Measurements from ENCODE around the gene IPO13. TPM values are rescaled to one million over a fixed set of nuclear protein-coding genes. Genes with fewer than 3 reads are reported as not detected.

The IPO13 gene
- total RNA-seq, 1 experiment from 2014 or later: 24.2 TPM

DNA sequence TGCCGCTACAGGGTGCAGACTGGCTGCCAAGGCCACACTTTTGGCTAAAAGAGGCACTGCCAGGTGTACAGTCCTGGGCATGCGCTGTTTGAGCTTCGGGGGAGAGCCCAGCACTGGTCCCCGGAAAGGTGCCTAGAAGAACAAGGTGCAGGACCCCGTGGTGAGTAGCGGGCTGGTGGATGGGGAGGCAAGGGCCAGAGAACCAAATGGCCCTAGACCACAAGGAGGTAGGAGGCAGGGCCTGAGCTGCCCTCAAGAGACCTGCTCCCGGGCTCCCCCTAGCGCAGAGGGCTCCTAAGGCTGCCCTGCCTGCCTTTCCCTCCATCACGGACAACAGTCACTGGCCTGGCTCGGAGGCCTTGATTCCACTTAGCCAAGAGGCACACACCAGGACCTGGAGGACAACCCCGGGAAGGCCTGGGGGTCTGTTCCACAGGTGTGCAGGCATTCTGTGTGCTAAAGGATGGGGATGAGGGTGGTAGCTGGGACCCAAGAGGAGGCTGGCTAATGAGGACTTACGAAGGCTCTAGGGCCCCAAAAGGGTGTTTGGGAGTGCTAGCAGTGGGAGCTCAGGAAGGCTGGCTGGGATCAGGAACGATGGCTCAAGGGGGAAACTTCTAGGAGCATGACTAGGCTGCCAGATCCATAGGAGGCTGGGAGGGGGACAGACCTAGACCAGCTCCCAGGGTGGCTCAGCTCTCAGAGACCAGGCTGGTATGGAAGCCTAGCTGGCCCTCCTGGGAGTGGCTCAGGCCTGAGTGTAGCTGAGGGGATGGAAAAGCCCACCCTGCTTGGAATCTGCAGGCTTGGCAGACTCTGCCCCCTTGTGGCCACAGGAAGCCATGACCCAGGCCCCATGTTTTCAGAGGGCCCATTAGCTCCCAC lies 12.4 kb upstream of the IPO13 start:
- peaks cover 19% of the 10 kb centered on the region for H3K36me3 Mint-ChIP-seq (ENCODE audit: insufficient read depth, unreplicated experiment)
- no TSS peak for BruUV-seq (replicated peaks)
- H3K27me3 Mint-ChIP-seq (ENCODE audit: unreplicated experiment): peaks cover 3% of the 10 kb centered on the region
- H3K4me1 Mint-ChIP-seq (ENCODE audit: low read depth, unreplicated experiment): peaks cover 6% of the 10 kb centered on the region
- DNase-seq: peak; percentile 90
- H3K4me3 Mint-ChIP-seq (ENCODE audit: low read depth, unreplicated experiment): peak overlapping the region; percentile 66
- intact Hi-C loops (cut with micrococcal nuclease; ENCODE audit: unreplicated experiment): loop anchor here (1.0 to 5.0 kb wide), 2 partner anchors 82 to 171 kb away; no protein-coding TSS in a partner anchor
- peaks cover 2% of the 10 kb centered on the region for H3K9me3 Mint-ChIP-seq (ENCODE audit: low read depth, unreplicated experiment)
- TF ChIP-seq, protein P1, sequence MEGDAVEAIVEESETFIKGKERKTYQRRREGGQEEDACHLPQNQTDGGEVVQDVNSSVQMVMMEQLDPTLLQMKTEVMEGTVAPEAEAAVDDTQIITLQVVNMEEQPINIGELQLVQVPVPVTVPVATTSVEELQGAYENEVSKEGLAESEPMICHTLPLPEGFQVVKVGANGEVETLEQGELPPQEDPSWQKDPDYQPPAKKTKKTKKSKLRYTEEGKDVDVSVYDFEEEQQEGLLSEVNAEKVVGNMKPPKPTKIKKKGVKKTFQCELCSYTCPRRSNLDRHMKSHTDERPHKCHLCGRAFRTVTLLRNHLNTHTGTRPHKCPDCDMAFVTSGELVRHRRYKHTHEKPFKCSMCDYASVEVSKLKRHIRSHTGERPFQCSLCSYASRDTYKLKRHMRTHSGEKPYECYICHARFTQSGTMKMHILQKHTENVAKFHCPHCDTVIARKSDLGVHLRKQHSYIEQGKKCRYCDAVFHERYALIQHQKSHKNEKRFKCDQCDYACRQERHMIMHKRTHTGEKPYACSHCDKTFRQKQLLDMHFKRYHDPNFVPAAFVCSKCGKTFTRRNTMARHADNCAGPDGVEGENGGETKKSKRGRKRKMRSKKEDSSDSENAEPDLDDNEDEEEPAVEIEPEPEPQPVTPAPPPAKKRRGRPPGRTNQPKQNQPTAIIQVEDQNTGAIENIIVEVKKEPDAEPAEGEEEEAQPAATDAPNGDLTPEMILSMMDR (IDR thresholded peaks at IDR 0.05; ENCODE audit: unreplicated experiment): peak; percentile 83
- peak overlapping the region; percentile 48 for H3K27ac Mint-ChIP-seq (ENCODE audit: unreplicated experiment)
- CTCF ChIA-PET: interaction anchor here (0.5 to 5.0 kb wide), 22 partner anchors 11 to 1686 kb away, joined by 3 to 193 read pairs (median 4); partner anchors contain the start of genes IPO13 and ST3GAL3

DNA sequence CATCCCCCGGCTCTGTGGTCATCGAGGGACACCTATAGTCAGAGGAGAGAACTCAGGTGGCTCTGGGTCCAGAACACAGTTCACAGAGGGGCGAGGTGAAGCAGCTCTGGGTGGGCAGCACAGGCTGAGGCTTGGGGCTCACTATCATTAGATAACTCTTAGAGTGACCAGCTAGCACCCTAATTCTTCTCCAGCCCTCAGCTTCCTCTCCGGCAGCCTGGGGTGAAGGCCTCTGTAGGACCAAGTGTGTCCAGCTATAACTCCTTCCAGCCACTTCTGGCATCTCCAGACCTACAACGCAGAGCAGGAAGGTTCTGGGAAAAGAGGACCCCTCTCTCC lies 11.8 kb upstream of the IPO13 start:
- H3K4me3 Mint-ChIP-seq (ENCODE audit: low read depth, unreplicated experiment): no peak overlapping the region
- H3K9me3 Mint-ChIP-seq (ENCODE audit: low read depth, unreplicated experiment): no peaks in the 10 kb centered on the region
- intact Hi-C loops (cut with micrococcal nuclease; ENCODE audit: unreplicated experiment): loop anchor here (1.0 to 5.0 kb wide), 2 partner anchors 83 to 172 kb away; no protein-coding TSS in a partner anchor
- peaks cover 9% of the 10 kb centered on the region for H3K27me3 Mint-ChIP-seq (ENCODE audit: unreplicated experiment)
- H3K36me3 Mint-ChIP-seq (ENCODE audit: insufficient read depth, unreplicated experiment): peaks cover 20% of the 10 kb centered on the region
- CTCF ChIA-PET: interaction anchor here (0.7 to 5.0 kb wide), 18 partner anchors 11 to 408 kb away, joined by 3 to 193 read pairs (median 4); partner anchors contain the start of genes IPO13 and ST3GAL3
- no peak overlapping the region for H3K27ac Mint-ChIP-seq (ENCODE audit: unreplicated experiment)
- TF ChIP-seq, protein P1 (IDR thresholded peaks at IDR 0.05; ENCODE audit: unreplicated experiment): no peak
- H3K4me1 Mint-ChIP-seq (ENCODE audit: low read depth, unreplicated experiment): peaks cover 6% of the 10 kb centered on the region
- BruUV-seq (replicated peaks): no TSS peak
- no peak for DNase-seq

DNA sequence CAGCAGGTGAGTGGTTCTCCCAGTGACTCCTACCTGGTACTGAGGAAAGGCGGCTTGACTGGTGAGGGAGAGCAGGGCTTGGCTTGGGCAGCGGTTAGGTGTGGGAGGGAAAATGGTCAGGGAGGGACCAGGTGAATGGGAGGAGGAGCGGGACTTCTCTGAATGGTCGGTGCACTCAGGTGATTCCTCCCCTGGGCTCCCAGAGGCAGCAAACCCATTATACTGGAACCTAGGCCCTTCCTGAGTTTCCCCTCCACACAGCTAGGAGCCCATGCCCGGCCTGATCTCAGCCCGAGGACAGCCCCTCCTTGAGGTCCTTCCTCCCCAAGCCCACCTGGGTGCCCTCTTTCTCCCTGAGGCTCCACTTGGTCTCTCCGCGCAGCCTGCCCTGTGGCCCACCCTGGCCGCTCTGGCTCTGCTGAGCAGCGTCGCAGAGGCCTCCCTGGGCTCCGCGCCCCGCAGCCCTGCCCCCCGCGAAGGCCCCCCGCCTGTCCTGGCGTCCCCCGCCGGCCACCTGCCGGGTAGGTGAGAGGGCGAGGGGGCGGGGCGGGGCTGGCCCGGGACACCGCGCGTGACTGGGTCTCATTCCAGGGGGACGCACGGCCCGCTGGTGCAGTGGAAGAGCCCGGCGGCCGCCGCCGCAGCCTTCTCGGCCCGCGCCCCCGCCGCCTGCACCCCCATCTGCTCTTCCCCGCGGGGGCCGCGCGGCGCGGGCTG lies 10.9 kb upstream of the IPO13 start:
- CTCF ChIA-PET: interaction anchor here (0.7 to 5.0 kb wide), 10 partner anchors 10 to 179 kb away, joined by 3 to 193 read pairs (median 4); partner anchors contain the start of gene IPO13
- intact Hi-C loops (cut with micrococcal nuclease; ENCODE audit: unreplicated experiment): no loop called here
- Mint-ChIP-seq H3K9me3 (ENCODE audit: low read depth, unreplicated experiment) (no peaks in the 10 kb centered on the region), H3K4me3 (ENCODE audit: low read depth, unreplicated experiment) (peak overlapping the region; percentile 82), H3K36me3 (ENCODE audit: insufficient read depth, unreplicated experiment) (peaks cover 24% of the 10 kb centered on the region), H3K27ac (ENCODE audit: unreplicated experiment) (no peak overlapping the region), H3K4me1 (ENCODE audit: low read depth, unreplicated experiment) (peaks cover 6% of the 10 kb centered on the region), H3K27me3 (ENCODE audit: unreplicated experiment) (peaks cover 13% of the 10 kb centered on the region)
- TF ChIP-seq, protein P1 (IDR thresholded peaks at IDR 0.05; ENCODE audit: unreplicated experiment): no peak
- BruUV-seq (replicated peaks): no TSS peak
- no peak for DNase-seq

- TF ChIP-seq, protein P1 (IDR thresholded peaks at IDR 0.05; ENCODE audit: unreplicated experiment): peak; percentile 52
- Mint-ChIP-seq H3K9me3 (ENCODE audit: low read depth, unreplicated experiment) (no peaks in the 10 kb centered on the region), H3K4me1 (ENCODE audit: low read depth, unreplicated experiment) (peaks cover 6% of the 10 kb centered on the region), H3K4me3 (ENCODE audit: low read depth, unreplicated experiment) (peak overlapping the region; percentile 82), H3K27ac (ENCODE audit: unreplicated experiment) (peak overlapping the region; percentile 48), H3K27me3 (ENCODE audit: unreplicated experiment) (peaks cover 13% of the 10 kb centered on the region), H3K36me3 (ENCODE audit: insufficient read depth, unreplicated experiment) (peaks cover 22% of the 10 kb centered on the region)
- intact Hi-C loops (cut with micrococcal nuclease; ENCODE audit: unreplicated experiment): no loop called here
- BruUV-seq (replicated peaks): no TSS peak
- CTCF ChIA-PET: interaction anchor here (0.6 to 5.0 kb wide), 5 partner anchors 10 to 173 kb away, joined by 3 to 193 read pairs (median 4); no protein-coding TSS in a partner anchor
- peak; percentile 59 for DNase-seq
Observed at GRCh38 chr1:43936431-43937151, 10.2 kb upstream of the IPO13 start.
